Fibroblast of pulmonary artery (primary cell): ENCODE measurements around the gene BDNF.
"Not testable (repeated sequence)": the region's sequence is repeated elsewhere in the genome, so short reads cannot be mapped to it uniquely, and the experiment has no call there.

Experiments used
- DNase-seq: peaks from one replicate; pipeline ENCODE4 v3.0.0-alpha.2; 2010; ENCODE audit warnings: low read depth
- H3K4me3 ChIP-seq: replicated peaks from 2 replicates; pipeline ENCODE4 v1.5.1; 2011; ENCODE audit warnings: low read depth, mild to moderate bottlenecking, control low read depth, low read length, moderate library complexity
- TF ChIP-seq, protein P1 (sequence below): IDR thresholded peaks from 2 replicates; pipeline ENCODE4 v1.5.1; 2011; ENCODE audit warnings: mild to moderate bottlenecking, control low read depth, low read length, inconsistent platforms; ENCODE audit errors: missing control alignments

Gene BDNF

GRCh38 chr11:27700351-27701301 is at the start of gene BDNF:
BDNF (minus strand) TSS chr11:27700455; CDS start chr11:27658564, 41,891 bp downstream.
- peak; percentile 46 for DNase-seq
- TF ChIP-seq, protein P1, sequence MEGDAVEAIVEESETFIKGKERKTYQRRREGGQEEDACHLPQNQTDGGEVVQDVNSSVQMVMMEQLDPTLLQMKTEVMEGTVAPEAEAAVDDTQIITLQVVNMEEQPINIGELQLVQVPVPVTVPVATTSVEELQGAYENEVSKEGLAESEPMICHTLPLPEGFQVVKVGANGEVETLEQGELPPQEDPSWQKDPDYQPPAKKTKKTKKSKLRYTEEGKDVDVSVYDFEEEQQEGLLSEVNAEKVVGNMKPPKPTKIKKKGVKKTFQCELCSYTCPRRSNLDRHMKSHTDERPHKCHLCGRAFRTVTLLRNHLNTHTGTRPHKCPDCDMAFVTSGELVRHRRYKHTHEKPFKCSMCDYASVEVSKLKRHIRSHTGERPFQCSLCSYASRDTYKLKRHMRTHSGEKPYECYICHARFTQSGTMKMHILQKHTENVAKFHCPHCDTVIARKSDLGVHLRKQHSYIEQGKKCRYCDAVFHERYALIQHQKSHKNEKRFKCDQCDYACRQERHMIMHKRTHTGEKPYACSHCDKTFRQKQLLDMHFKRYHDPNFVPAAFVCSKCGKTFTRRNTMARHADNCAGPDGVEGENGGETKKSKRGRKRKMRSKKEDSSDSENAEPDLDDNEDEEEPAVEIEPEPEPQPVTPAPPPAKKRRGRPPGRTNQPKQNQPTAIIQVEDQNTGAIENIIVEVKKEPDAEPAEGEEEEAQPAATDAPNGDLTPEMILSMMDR = no peak
- peak within 1 kb of the TSS; percentile 81 for H3K4me3 ChIP-seq

- TF ChIP-seq, protein P1 = no peak
- no peak for DNase-seq
- no peak overlapping the region for H3K4me3 ChIP-seq
These were observed 40.2 kb upstream of the BDNF start for GRCh38 chr11:27740362-27741013.

GRCh38 chr11:27735281-27735680 is 35.0 kb upstream of the BDNF start:
- TF ChIP-seq, protein P1 = no peak
- no peak overlapping the region for H3K4me3 ChIP-seq
- DNase-seq = peak; percentile 29

- not testable (repeated sequence) for DNase-seq, H3K4me3 ChIP-seq
These were observed 31.5 kb upstream of the BDNF start for GRCh38 chr11:27731803-27732202.

GRCh38 chr11:27726981-27727380 is 26.7 kb upstream of the BDNF start:
- no peak overlapping the region for H3K4me3 ChIP-seq
- TF ChIP-seq, protein P1 = no peak
- no peak for DNase-seq

GRCh38 chr11:27723687-27724086 is 23.4 kb upstream of the BDNF start:
- TF ChIP-seq, protein P1 = peak; percentile 1

DNA sequence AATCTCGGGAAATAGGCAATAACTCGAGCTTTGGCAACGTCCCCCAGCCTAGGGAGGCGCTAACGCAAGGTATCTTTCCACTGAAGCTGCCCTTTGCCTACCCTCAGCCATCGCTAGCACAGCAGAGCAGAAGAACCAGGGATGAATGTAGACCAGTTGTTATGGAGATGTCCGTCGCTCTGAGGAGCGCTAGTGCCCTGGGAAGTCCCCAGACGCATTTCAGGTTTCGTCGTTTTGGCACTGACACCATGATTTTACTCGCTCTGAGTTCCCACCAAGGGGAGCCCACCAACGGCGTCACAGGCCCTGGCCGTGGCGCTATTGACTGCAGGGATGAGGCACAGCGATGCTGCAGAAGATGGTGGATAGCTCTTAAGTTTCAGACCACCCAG is 22.7 kb upstream of the BDNF start:
- DNase-seq = no peak
- peak overlapping the region; percentile 55 for H3K4me3 ChIP-seq
- TF ChIP-seq, protein P1 = no peak

More at GRCh38 chr11:27723687-27724086, 23.4 kb upstream of the BDNF start:
- H3K4me3 ChIP-seq = no peak overlapping the region
- no peak for DNase-seq
